ENCODE results near the gene KMO.

DNA sequence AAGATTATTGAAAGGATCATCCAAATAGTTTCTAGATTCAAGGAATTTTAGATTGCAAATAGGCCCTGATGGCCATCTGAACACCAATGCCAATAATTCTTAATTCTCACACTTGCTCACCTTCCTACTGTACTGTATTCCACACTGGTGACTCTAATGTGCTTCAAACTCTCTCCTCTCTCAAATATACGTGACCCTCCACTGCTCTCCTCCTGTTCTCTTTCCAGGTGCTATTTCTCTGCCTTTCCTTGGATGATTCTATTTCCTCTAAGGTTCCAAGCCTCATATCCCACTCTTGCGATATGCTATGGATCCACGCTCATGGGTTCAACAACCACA, 28.6 kb downstream of the KMO start:
- no peak for TF ChIP-seq YY1 (IDR thresholded peaks at IDR 0.05; ENCODE audit: low read depth, low read length)
- TF ChIP-seq POLR2AphosphoS5 (IDR thresholded peaks at IDR 0.05; ENCODE audit: low read depth, low read length) = no peak
- TF ChIP-seq CTCF (IDR thresholded peaks at IDR 0.05; ENCODE audit: control extremely low read depth in 1 of 3, insufficient read depth in 1 of 3, low read depth in 1 of 3, low read length in 3 of 3) = no peak
- TF ChIP-seq PHF8 (conservative IDR thresholded peaks at IDR 0.05; ENCODE audit: low read depth, low read length) = no peak
- no peak for TF ChIP-seq POLR2A (IDR thresholded peaks at IDR 0.05; ENCODE audit: control extremely low read depth in 1 of 2, low read depth in 2 of 2, low read length in 2 of 2)
- no peak for TF ChIP-seq TAF1 (IDR thresholded peaks at IDR 0.05; ENCODE audit: low read depth, low read length)
- no peak for TF ChIP-seq EP300 (IDR thresholded peaks at IDR 0.05; ENCODE audit: borderline replicate concordance in 1 of 2, low read depth in 2 of 2, low read length in 2 of 2)
- no peak for TF ChIP-seq RNF2 (IDR thresholded peaks at IDR 0.05; ENCODE audit: borderline replicate concordance, low read depth, low read length, missing control alignments, poor library complexity, severe bottlenecking)
- no peak for TF ChIP-seq FOSL1 (IDR thresholded peaks at IDR 0.05; ENCODE audit: insufficient read depth, low read depth, low read length)
- TF ChIP-seq GTF2F1 (IDR thresholded peaks at IDR 0.05; ENCODE audit: borderline replicate concordance, low read depth, low read length) = no peak
